Activated CD4-positive, alpha-beta T cell treated with anti-CD3 and anti-CD28 coated beads, Interleukin-2, amount 50 U/mL, for 16 hours (primary cell): Measurements from ENCODE around the gene MKRN2OS.

Experiments
- DNase-seq: peaks from one replicate; pipeline ENCODE4 v3.0.0-alpha.2; 2020

The MKRN2OS gene, protein sequence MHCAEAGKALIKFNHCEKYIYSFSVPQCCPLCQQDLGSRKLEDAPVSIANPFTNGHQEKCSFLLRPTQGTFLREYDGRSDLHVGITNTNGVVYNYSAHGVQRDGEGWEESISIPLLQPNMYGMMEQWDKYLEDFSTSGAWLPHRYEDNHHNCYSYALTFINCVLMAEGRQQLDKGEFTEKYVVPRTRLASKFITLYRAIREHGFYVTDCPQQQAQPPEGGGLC

GRCh38 chr3:12545473-12545791, at the start of gene MKRN2OS:
MKRN2OS (minus strand) TSS chr3:12545499; CDS start chr3:12545464, 35 bp downstream.
- no peak for DNase-seq

DNA sequence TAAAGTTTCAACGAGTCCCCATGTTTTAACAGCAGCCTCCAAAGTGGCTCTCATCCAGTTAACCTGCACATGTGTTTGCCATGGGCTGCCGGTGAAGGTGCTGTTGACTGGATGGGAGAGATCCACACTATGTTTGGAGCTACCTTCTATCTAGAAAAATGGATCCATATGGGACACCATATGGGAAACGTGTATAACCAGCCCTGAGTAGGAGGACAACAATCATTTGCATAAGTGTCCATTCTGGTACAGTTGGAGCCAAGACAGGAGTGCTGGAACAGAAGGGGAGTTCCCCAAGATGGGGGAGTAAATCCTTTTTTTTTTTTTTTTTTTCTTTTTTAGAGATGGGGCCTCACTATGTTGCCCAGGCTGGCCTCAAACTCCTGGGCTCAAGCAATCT, 48.2 kb upstream of the MKRN2OS start:
- no peak for DNase-seq

DNA sequence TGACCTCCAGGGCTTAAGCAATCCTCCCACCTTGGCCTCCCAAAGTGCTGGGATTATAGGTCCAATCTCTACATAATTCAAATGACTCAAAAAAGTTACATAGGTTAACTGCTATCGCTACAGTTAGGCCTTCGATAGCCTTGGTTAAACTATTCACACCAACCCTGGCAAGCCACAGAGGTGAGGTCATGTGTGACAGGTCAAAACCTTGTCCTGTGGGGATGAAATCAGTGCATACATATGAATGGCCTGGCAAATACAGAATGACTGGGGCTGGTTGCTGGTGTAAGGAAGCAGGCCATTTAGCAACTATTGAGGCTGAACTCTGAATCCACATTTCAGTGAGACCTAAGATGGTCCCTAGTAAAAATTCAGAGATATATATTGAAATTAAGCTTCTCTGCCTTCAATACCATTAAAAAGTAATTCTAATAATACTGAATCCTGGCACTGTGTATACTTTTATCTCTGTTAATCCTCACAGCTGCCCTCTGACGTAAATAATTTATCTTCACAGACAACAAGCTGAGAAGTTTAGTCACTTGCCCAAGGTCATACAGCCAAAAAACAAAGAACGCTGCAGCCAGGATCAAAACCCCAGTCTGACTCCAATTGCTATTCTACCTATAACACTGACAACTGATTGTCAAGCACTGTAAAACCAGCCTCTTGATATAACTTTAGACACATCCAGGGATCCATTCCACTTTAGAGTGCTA, 46.9 kb upstream of the MKRN2OS start:
- DNase-seq: no peak

- DNase-seq: no peak
Observed at GRCh38 chr3:12591456-12591855, 46.2 kb upstream of the MKRN2OS start.

DNA sequence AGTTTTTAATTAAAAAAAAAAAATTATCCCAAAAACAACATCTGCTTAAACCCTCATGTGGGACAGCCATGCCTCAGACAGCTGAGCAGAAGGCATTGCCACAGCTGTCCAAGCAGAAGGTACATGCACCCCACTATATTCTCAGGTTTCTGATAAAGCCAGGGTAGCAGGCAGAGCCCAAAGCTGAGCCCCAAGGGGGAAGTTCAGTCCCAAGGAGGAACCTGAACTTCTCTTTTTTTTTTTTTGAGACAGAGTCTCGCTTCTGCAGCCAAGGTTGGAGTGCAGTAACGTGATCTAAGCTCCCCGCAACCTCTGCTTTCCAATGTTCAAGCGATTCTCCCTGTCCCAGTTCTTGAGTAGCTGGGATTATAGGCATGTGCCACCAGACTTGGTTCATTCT, 44.8 kb upstream of the MKRN2OS start:
- DNase-seq: no peak

- no peak for DNase-seq
Observed at GRCh38 chr3:12588039-12589009, 43.0 kb upstream of the MKRN2OS start.

- DNase-seq: no peak
Observed at GRCh38 chr3:12586403-12586802, 41.1 kb upstream of the MKRN2OS start.

DNA sequence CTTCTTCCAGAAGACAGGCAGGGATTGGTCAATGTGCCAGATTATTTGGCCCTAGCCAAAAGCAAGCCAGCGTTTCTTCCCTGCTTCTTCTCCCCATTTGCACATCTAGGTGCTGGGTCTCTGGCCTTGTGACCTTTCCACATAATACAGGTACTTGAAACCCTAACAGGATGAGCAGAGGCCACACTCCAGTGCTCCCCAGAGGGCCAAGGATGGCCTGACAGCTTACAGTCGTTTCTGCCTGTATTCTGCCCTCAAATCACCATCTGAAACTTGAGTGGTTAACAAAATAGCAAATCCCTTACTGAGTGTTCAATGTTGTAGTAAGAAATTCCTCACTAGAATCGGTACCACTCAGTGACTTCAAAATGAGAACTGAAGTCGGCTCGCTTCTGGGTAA, 40.7 kb upstream of the MKRN2OS start:
- no peak for DNase-seq

GRCh38 chr3:12585181-12585580, 39.9 kb upstream of the MKRN2OS start:
- DNase-seq: no peak

DNA sequence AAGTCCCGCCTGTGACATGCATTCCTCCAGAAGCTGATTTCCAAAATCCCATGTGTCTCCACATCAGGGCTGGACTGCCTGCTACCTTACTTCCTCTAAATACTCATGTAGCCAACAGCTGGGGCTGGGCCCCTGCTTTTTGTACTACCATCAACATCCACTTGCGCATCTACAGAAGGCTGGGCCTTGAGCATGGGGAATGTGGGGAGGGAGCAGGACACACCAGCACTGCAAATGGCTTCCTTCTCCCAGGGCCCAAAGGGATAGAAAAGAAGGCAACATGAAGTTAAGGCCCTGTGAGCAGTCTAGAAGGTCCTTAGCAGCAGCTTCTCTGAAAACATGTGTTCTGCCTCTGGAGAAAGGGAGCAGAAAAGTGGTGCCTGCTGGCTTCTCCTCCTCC, 38.8 kb upstream of the MKRN2OS start:
- no peak for DNase-seq

DNA sequence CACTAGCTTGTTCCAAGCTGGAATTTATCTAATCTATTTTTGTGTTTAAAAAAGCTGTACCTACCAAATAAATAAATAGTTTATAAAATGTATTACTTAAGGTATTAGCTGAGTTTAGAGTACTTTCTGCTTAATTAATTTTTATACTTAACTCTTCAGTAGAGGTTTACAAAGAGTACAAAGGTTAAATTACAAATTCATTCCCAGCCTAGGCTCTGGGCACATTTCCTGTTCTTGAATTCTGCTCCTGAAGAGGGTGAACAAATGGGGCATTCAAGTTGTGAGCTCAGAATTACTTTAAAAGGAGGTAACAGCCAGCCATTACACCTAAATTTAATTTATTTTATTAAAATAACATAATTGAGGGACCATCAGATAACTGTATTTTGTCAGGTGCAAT, 38.0 kb upstream of the MKRN2OS start:
- DNase-seq: no peak

DNA sequence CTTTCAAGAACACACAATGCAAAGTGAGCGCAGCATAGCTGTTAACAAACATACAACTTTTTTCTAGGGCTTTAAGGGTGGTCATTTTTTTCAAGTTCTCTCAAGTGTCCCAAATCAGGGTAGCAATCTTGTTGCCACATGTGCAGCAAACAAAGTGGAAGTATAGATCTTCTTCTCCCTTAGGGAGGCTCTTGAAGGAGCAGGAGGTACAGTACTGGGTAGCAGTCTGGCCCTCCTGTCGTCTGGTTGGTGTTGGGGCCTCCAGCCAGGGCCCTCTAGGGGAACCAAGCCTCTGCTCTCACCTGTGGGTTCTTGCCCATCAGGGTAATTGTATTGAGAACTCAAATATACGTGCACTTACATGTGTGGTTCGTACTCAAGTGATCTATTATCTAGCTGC, 37.4 kb upstream of the MKRN2OS start:
- no peak for DNase-seq

DNA sequence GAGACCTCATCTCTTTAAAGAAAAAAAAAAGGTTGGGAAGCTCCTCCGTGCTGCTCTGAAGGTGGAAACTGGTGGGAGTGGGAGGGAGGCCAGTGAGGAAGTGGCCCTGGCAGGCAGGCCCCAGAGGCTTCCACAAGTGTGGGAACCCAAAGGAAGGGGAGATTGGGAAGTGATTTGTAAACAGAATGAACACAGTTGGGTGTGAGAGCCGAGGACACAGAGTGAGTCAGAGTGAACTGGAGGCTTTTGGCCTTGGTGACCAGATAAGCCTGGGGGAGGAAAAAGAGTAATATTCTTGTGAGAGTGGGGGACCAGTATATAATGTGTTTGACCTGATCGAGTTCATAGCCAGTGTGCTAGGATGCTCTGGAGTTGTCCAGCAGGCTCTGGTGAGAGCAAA, 34.6 kb upstream of the MKRN2OS start:
- DNase-seq: no peak

DNA sequence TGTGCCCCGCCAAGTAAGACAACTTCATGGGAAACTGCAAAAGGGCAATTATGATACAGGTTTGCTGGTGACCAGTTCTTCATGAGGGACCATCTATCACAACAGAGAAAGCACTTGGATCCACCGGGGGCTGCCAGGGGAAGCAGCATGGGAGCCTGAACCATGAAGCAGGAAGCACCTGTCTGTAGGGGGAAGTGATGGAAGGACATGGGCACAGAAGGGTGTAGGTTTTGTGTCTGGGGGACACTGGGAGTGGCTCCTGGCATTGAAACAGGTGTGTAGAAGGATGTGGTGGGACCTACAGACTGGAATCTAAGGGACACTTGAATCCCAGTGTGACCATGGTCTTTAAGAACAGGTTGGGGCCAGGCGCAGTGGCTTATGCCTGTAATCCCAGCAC, 34.2 kb upstream of the MKRN2OS start:
- DNase-seq: no peak

GRCh38 chr3:12578742-12579141, 33.4 kb upstream of the MKRN2OS start:
- DNase-seq: no peak

GRCh38 chr3:12577379-12577778, 32.1 kb upstream of the MKRN2OS start:
- no peak for DNase-seq

GRCh38 chr3:12574661-12575060, 29.4 kb upstream of the MKRN2OS start:
- no peak for DNase-seq

GRCh38 chr3:12574131-12574530, 28.8 kb upstream of the MKRN2OS start:
- DNase-seq: no peak

DNA sequence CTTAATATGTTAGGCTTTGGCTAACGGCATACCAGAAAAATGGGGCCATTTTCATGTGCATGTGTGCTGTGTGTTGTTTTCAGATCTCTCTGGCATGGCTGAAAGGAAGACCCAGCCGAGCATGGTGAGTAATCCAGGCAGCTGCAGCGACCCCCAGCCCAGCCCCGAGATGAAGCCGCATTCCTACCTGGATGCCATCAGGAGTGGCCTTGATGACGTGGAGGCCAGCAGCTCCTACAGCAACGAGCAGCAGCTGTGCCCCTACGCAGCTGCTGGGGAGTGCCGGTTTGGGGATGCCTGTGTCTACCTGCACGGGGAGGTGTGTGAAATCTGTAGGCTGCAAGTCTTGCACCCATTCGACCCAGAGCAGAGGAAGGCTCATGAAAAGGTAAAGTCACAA, 26.7 kb upstream of the MKRN2OS start:
- no peak for DNase-seq

DNA sequence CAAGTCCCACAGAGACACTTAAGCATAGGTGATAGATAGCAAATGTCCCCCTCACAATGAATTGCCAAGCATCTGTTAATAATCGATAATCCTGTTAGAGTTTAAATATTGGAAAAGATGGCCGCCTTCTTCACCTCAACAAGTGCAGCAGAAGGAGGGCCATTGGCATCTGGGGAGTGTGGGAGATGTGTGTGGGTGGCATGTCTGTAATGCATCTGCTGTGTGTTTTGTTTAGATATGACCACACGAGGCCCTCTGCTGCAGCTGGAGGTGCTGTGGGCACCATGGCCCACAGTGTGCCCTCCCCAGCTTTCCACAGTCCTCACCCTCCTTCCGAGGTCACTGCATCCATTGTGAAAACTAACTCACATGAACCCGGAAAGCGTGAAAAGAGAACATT, 24.5 kb upstream of the MKRN2OS start:
- DNase-seq: no peak

DNA sequence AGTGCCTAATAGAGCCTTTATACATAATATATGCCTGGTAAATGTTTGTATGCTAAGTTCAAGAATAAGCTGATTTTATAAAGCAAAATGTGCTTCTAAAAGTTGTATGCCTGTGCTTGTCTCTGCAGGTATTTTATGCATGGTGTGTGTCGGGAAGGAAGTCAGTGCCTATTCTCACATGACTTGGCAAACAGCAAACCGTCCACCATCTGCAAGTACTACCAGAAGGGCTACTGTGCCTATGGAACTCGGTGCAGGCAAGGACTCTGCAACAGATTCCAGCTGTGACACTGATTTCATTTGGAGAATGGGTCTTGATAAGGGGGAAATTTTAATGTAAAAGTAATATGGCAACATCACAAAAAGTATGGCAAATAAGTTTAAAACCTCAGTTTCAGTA, 23.4 kb upstream of the MKRN2OS start:
- DNase-seq: no peak

DNA sequence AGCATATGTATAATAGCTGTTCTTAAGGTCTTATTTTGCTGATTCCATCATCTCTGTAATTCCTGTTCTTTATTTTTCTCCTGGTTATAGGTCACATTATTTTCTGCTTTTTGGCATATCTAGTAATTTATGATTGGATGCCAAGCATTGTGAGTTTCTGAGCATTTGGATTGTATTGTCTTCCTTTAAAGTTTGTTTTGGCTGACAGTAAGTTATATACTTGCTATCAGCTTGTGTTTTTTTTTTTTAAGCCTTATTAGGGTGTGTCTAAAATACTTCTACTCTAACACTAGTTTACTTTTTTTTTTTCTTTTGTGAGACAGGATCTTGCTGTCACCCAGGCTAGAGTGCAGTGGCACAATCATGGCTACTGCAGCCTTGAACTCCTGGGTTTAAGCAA, 21.7 kb upstream of the MKRN2OS start:
- DNase-seq: no peak

GRCh38 chr3:12562451-12562850, 17.2 kb upstream of the MKRN2OS start:
- no peak for DNase-seq

- no peak for DNase-seq
Observed at GRCh38 chr3:12561397-12561796, 16.1 kb upstream of the MKRN2OS start.
